ENCODE results near the gene SLC2A9. TPM values are rescaled to one million over a fixed set of nuclear protein-coding genes. Genes with fewer than 3 reads are reported as not detected.

The SLC2A9 gene
- total RNA-seq, 1 experiment from 2014 or later, result not detected

- H3K4me3 ChIP-seq, result no peak overlapping the region
- no peaks in the 10 kb centered on the region for H3K27me3 ChIP-seq
- DNase-seq, result no peak
- no peaks in the 10 kb centered on the region for H3K9me3 ChIP-seq
- H3K36me3 ChIP-seq, result no peaks in the 10 kb centered on the region
Measured at GRCh38 chr4:9936129-9936644, 85.1 kb downstream of the SLC2A9 start.

- H3K27me3 ChIP-seq, result no peaks in the 10 kb centered on the region
- no peak overlapping the region for H3K4me3 ChIP-seq
- DNase-seq, result no peak
- no peaks in the 10 kb centered on the region for H3K36me3 ChIP-seq
- no peaks in the 10 kb centered on the region for H3K9me3 ChIP-seq
Measured at GRCh38 chr4:9933956-9934355, 87.3 kb downstream of the SLC2A9 start.

- no peak overlapping the region for H3K4me3 ChIP-seq
- no peaks in the 10 kb centered on the region for H3K9me3 ChIP-seq
- H3K27me3 ChIP-seq, result no peaks in the 10 kb centered on the region
- no peaks in the 10 kb centered on the region for H3K36me3 ChIP-seq
- DNase-seq, result no peak
Measured at GRCh38 chr4:9933184-9933583, 88.1 kb downstream of the SLC2A9 start.

- no peaks in the 10 kb centered on the region for H3K36me3 ChIP-seq
- DNase-seq, result no peak
Measured at GRCh38 chr4:9932771-9933170, 88.5 kb downstream of the SLC2A9 start.

GRCh38 chr4:9931146-9931545 lies 90.2 kb downstream of the SLC2A9 start:
- no peak overlapping the region for H3K4me3 ChIP-seq
- DNase-seq, result no peak
- H3K27me3 ChIP-seq, result no peaks in the 10 kb centered on the region
- H3K9me3 ChIP-seq, result no peaks in the 10 kb centered on the region
- H3K36me3 ChIP-seq, result no peaks in the 10 kb centered on the region

More at GRCh38 chr4:9932771-9933170, 88.5 kb downstream of the SLC2A9 start:
- Histone ChIP-seq H3K4me3 (no peak overlapping the region), H3K9me3 (no peaks in the 10 kb centered on the region), H3K27me3 (no peaks in the 10 kb centered on the region)

- DNase-seq, result no peak
- Histone ChIP-seq H3K4me3 (no peak overlapping the region), H3K9me3 (no peaks in the 10 kb centered on the region), H3K36me3 (no peaks in the 10 kb centered on the region), H3K27me3 (no peaks in the 10 kb centered on the region)
Measured at GRCh38 chr4:9929111-9929510, 92.2 kb downstream of the SLC2A9 start.

- DNase-seq, result no peak
- no peaks in the 10 kb centered on the region for H3K9me3 ChIP-seq
Measured at GRCh38 chr4:9927341-9928007, 93.8 kb downstream of the SLC2A9 start.

GRCh38 chr4:9926586-9926985 lies 94.7 kb downstream of the SLC2A9 start:
- Histone ChIP-seq H3K27me3 (no peaks in the 10 kb centered on the region), H3K9me3 (no peaks in the 10 kb centered on the region), H3K36me3 (no peaks in the 10 kb centered on the region), H3K4me3 (no peak overlapping the region)
- DNase-seq, result no peak

More at GRCh38 chr4:9927341-9928007, 93.8 kb downstream of the SLC2A9 start:
- Histone ChIP-seq H3K36me3 (no peaks in the 10 kb centered on the region), H3K27me3 (no peaks in the 10 kb centered on the region), H3K4me3 (no peak overlapping the region)

- DNase-seq, result no peak
- Histone ChIP-seq H3K27me3 (no peaks in the 10 kb centered on the region), H3K36me3 (no peaks in the 10 kb centered on the region), H3K4me3 (no peak overlapping the region), H3K9me3 (no peaks in the 10 kb centered on the region)
Measured at GRCh38 chr4:9925750-9926439, 95.4 kb downstream of the SLC2A9 start.

- Histone ChIP-seq H3K27me3 (no peaks in the 10 kb centered on the region), H3K4me3 (no peak overlapping the region), H3K9me3 (no peaks in the 10 kb centered on the region), H3K36me3 (no peaks in the 10 kb centered on the region)
- DNase-seq, result no peak
Measured at GRCh38 chr4:9924750-9925149, 96.5 kb downstream of the SLC2A9 start.

GRCh38 chr4:9923195-9923812 lies 98.0 kb downstream of the SLC2A9 start:
- Histone ChIP-seq H3K4me3 (no peak overlapping the region), H3K9me3 (no peaks in the 10 kb centered on the region), H3K36me3 (no peaks in the 10 kb centered on the region), H3K27me3 (no peaks in the 10 kb centered on the region)
- no peak for DNase-seq

- no peaks in the 10 kb centered on the region for H3K9me3 ChIP-seq
- H3K4me3 ChIP-seq, result no peak overlapping the region
- H3K36me3 ChIP-seq, result no peaks in the 10 kb centered on the region
- no peak for DNase-seq
- H3K27me3 ChIP-seq, result no peaks in the 10 kb centered on the region
Measured at GRCh38 chr4:9921326-9921725, 100.0 kb downstream of the SLC2A9 start.

- Histone ChIP-seq H3K9me3 (no peaks in the 10 kb centered on the region), H3K36me3 (no peaks in the 10 kb centered on the region), H3K4me3 (no peak overlapping the region), H3K27me3 (no peaks in the 10 kb centered on the region)
- no peak for DNase-seq
Measured at GRCh38 chr4:9920029-9920428, 101.3 kb downstream of the SLC2A9 start.

GRCh38 chr4:9919047-9919446 lies 102.2 kb downstream of the SLC2A9 start:
- Histone ChIP-seq H3K4me3 (no peak overlapping the region), H3K27me3 (no peaks in the 10 kb centered on the region), H3K9me3 (no peaks in the 10 kb centered on the region), H3K36me3 (no peaks in the 10 kb centered on the region)
- no peak for DNase-seq

GRCh38 chr4:9918484-9918883 lies 102.8 kb downstream of the SLC2A9 start:
- no peak for DNase-seq
- H3K27me3 ChIP-seq, result no peaks in the 10 kb centered on the region
- no peak overlapping the region for H3K4me3 ChIP-seq
- H3K9me3 ChIP-seq, result no peaks in the 10 kb centered on the region
- no peaks in the 10 kb centered on the region for H3K36me3 ChIP-seq

GRCh38 chr4:9916937-9917336 lies 104.4 kb downstream of the SLC2A9 start:
- no peaks in the 10 kb centered on the region for H3K27me3 ChIP-seq
- DNase-seq, result no peak
- no peak overlapping the region for H3K4me3 ChIP-seq
- H3K9me3 ChIP-seq, result no peaks in the 10 kb centered on the region
- H3K36me3 ChIP-seq, result no peaks in the 10 kb centered on the region

- no peaks in the 10 kb centered on the region for H3K27me3 ChIP-seq
- no peaks in the 10 kb centered on the region for H3K36me3 ChIP-seq
- no peak for DNase-seq
- no peak overlapping the region for H3K4me3 ChIP-seq
- H3K9me3 ChIP-seq, result no peaks in the 10 kb centered on the region
Measured at GRCh38 chr4:9916346-9916745, 105.0 kb downstream of the SLC2A9 start.

Measured in MG63 (cell line).